Measurements from ENCODE around the gene ZC3H12A. TPM values are rescaled to one million over a fixed set of nuclear protein-coding genes. Genes with fewer than 3 reads are reported as not detected.

Gene ZC3H12A
- total and polyA plus RNA-seq, 4 donors, result 2.1 to 10.9 (median 3.0) TPM

GRCh38 chr1:37452416-37452815 lies 22.0 kb upstream of the ZC3H12A start:
- Histone ChIP-seq H3K9me3 (ENCODE audit: control insufficient read depth in 4 of 4, low read length in 3 of 4) (no peaks in the 10 kb centered on the region), H3K36me3 (ENCODE audit: control insufficient read depth in 4 of 4, insufficient read depth in 3 of 4, low read depth in 1 of 4, low read length in 3 of 4) (peaks cover 0 to 2% (median 0%) of the 10 kb centered on the region in 4 donors), H3K4me1 (ENCODE audit: control insufficient read depth in 4 of 4, insufficient read depth in 4 of 4, low read length in 3 of 4) (no peaks in the 10 kb centered on the region), H3K27ac (ENCODE audit: low read depth in 1 of 2, low read length in 2 of 2) (no peak overlapping the region), H3K4me3 (ENCODE audit: low read depth in 1 of 3, low read length in 3 of 3) (no peak overlapping the region), H3K9ac (ENCODE audit: low read depth in 1 of 2, low read length in 2 of 2) (no peak overlapping the region), H3K27me3 (ENCODE audit: control insufficient read depth in 4 of 4, insufficient read depth in 4 of 4, low read length in 3 of 4) (no peaks in the 10 kb centered on the region)
- 85% methylated on average over 6 of the region's 6 CpGs for WGBS
- TF ChIP-seq YY1 (IDR thresholded peaks at IDR 0.05), result no peak
- no peak for TF ChIP-seq ZBTB33 (IDR thresholded peaks at IDR 0.05)
- no peak for TF ChIP-seq ATF3 (IDR thresholded peaks at IDR 0.05)
- no peak for DNase-seq (ENCODE audit: low spot score)

GRCh38 chr1:37453647-37454046 lies 20.7 kb upstream of the ZC3H12A start:
- no peak for DNase-seq (ENCODE audit: low spot score)

More at GRCh38 chr1:37453647-37454046, 20.7 kb upstream of the ZC3H12A start:
- H3K36me3 ChIP-seq (ENCODE audit: control insufficient read depth in 4 of 4, insufficient read depth in 3 of 4, low read depth in 1 of 4, low read length in 3 of 4), result peaks cover 0 to 2% (median 0%) of the 10 kb centered on the region in 4 donors
- no peak overlapping the region for H3K27ac ChIP-seq (ENCODE audit: low read depth in 1 of 2, low read length in 2 of 2)
- no peak overlapping the region for H3K9ac ChIP-seq (ENCODE audit: low read depth in 1 of 2, low read length in 2 of 2)
- no peak for TF ChIP-seq HNF4A (conservative IDR thresholded peaks at IDR 0.05)
- no peak for TF ChIP-seq CTCF (IDR thresholded peaks at IDR 0.05; ENCODE audit: low read depth, low read length, missing input control)
- TF ChIP-seq ATF3 (IDR thresholded peaks at IDR 0.05), result no peak
- no peak for TF ChIP-seq FOXA1 (IDR thresholded peaks at IDR 0.05)
- TF ChIP-seq HNF4G (IDR thresholded peaks at IDR 0.05), result no peak
- no peak for TF ChIP-seq RAD21 (IDR thresholded peaks at IDR 0.05)
- no peak for TF ChIP-seq ZBTB33 (IDR thresholded peaks at IDR 0.05)
- no peak for TF ChIP-seq FOXA2 (IDR thresholded peaks at IDR 0.05)
- no peak for TF ChIP-seq RXRA (IDR thresholded peaks at IDR 0.05)
- no peak for TF ChIP-seq NR2F2 (IDR thresholded peaks at IDR 0.05)
- TF ChIP-seq YY1 (IDR thresholded peaks at IDR 0.05), result no peak
- no peak for TF ChIP-seq GABPA (IDR thresholded peaks at IDR 0.05 in 1 of 2, conservative IDR thresholded peaks at IDR 0.05 in 1 of 2)
- no peak for TF ChIP-seq EGR1 (IDR thresholded peaks at IDR 0.05; ENCODE audit: low read depth in 2 of 2)
- 85% methylated on average over 7 of the region's 7 CpGs for WGBS
- no peak overlapping the region for H3K4me3 ChIP-seq (ENCODE audit: low read depth in 1 of 3, low read length in 3 of 3)
- no peaks in the 10 kb centered on the region for H3K4me1 ChIP-seq (ENCODE audit: control insufficient read depth in 4 of 4, insufficient read depth in 4 of 4, low read length in 3 of 4)
- no peaks in the 10 kb centered on the region for H3K9me3 ChIP-seq (ENCODE audit: control insufficient read depth in 4 of 4, low read length in 3 of 4)
- no peaks in the 10 kb centered on the region for H3K27me3 ChIP-seq (ENCODE audit: control insufficient read depth in 4 of 4, insufficient read depth in 4 of 4, low read length in 3 of 4)
